ENCODE measurements around the gene ECT2.
"Not testable (repeated sequence)": the region's sequence is repeated elsewhere in the genome, so short reads cannot be mapped to it uniquely, and the experiment has no call there.

Gene ECT2

DNA sequence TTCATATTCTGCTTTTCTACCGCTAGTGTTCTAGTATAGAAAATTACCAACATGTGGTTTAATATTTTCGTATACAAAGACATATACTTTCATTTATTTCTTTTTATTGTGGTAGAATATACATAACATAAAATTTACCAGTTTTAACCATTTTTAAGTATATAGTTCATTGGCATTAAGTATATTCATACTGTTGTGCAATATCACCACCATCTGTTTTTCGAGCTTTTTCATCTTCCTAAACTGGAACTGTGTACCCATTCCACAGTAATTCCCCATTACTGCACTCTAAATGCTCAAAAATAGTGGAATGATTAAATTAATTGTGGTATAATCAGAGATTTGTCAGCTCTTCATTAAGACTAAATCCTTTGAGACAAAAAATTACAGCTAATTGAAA lies 62.9 kb downstream of the ECT2 start:
- DNase-seq (ENCODE audit: low read depth) = no peak

DNA sequence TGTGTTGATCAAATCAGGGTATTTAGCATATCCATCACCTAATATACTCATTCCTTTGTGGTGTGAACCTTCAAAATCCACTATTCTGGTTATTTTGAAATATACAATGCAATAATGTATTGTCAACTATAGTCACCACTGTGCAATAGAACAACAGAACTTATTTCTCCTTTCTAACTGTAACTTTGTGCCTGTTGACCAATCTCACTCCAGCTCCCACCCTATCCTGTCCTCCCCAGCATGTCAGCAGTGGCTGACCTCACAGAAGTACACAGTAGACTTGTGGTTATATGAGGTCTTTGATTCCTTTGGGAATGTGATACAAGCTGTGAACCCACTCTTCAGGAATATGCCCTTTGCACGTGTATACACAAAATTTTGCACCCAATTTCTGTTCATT lies 64.2 kb downstream of the ECT2 start:
- no peak for DNase-seq (ENCODE audit: low read depth)

DNA sequence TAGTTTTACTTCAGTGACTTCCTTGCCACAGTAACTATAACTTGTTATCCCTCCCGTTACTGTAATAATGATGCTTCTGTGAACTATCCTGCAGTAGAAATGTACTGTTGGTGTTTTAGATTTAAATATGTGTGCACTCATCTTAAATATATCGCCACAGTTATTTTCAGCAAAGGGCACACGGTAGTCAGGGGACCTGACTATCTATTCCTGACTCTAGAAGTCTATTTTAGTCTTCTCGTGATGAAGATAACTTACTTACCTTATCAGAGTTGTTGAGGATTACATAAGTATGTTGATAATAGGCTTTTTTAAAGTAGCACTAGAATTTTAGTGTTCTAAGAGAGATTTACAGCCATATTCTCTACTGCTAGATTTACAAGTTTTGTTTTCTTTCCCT lies 65.3 kb downstream of the ECT2 start:
- DNase-seq (ENCODE audit: low read depth) = no peak

DNA sequence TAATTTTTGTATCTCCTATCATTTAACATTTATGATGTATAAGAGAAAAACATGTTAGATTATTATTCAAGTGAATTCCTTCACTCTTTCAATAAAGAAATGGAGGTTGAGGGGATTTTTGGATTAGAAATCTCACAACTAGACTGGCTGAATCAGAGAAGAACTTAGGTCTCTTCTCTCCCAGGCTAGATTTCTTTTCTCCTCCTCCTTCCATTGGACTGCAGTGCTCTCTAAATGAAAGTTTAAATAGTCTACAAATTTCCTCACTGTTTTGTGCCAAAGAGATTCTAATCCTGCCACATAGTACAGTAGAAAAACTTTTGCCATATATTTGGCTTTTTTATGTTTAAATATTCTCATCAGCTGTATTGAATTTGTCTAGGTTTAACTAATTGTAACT lies 65.8 kb downstream of the ECT2 start:
- no peak for DNase-seq (ENCODE audit: low read depth)

DNA sequence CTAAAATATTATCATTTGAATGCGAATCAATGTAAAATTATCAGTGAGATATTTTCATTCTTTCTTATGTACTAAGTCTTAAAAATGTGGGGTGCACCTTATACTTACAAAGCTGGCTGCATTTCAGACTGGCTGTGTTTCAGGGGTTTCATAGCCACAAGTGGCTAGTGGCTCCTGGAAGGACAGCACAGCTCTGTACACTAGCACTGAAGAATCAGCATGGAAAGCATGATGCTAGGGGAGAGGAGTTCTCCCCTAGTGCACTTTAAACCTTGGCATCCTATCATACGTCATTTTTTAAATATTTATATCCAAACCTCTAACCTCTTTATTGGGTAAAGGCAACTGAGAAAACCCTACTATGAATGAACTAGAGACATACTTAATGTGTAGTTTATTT lies 66.4 kb downstream of the ECT2 start:
- no peak for DNase-seq (ENCODE audit: low read depth)

DNA sequence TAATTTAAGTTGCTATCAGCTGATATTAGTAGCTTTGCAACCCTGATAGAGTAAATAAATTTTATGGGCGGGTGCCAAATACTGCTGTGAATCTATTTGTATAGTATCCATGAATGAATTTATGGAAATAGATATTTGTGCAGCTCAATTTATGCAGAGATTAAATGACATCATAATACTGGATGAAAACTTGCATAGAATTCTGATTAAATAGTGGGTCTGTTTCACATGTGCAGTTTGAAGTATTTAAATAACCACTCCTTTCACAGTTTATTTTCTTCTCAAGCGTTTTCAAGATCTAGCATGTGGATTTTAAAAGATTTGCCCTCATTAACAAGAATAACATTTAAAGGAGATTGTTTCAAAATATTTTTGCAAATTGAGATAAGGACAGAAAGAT lies 70.0 kb downstream of the ECT2 start:
- DNase-seq (ENCODE audit: low read depth) = no peak

DNA sequence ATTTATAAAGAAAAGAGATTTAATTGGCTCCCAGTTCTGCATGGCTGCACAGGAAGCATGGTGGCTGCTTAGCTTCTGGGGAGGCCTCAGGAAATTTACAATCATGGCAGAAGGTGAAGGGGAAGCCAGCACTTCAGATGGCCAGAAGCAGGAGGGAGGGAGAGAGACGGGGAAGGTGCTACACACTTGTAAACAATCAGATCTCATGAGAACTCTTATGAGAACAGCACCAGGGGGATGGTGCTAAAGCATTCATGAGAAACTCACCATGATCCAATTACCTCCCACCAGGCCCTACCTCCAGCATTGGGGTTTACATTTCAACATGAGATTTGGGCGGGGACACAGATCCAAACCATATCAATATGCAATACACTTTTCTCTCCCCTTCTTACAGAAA lies 73.7 kb downstream of the ECT2 start:
- DNase-seq (ENCODE audit: low read depth) = no peak

DNA sequence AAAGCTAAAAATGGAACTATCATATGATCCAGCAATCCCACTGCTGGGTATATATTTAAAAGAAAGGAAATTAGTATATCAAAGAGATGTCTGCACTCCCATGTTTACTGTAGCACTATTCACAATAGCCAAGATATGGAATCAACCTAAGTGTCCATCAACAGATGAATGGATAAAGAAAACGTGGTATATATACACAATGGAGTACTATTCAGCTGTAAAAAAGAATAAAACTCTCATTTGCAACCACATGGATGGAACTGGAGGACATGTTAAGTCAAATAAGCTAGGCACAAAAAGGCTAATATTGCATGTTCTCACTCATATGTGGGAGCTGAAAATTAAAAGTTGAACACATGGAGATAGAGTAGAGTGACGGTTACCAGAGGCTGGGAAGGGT lies 76.7 kb downstream of the ECT2 start:
- DNase-seq (ENCODE audit: low read depth) = not testable (repeated sequence)

DNA sequence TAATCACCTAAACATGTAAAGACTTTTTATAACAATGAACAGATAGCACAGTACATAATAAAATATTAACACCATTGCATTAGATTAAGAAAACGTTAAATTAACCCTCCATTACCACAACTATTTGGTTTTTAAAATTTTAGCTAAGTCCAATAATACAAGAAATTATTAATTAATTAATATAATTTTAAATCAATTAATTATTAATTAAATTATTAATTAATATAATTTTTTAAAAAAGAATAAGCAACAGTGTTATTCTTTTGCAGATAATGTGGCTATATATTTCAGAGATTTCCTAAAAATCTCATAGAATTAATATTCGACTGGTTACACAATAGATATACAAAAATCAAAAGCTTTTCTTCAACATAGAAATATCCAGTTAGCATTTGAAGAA lies 82.5 kb downstream of the ECT2 start:
- no peak for DNase-seq (ENCODE audit: low read depth)

DNA sequence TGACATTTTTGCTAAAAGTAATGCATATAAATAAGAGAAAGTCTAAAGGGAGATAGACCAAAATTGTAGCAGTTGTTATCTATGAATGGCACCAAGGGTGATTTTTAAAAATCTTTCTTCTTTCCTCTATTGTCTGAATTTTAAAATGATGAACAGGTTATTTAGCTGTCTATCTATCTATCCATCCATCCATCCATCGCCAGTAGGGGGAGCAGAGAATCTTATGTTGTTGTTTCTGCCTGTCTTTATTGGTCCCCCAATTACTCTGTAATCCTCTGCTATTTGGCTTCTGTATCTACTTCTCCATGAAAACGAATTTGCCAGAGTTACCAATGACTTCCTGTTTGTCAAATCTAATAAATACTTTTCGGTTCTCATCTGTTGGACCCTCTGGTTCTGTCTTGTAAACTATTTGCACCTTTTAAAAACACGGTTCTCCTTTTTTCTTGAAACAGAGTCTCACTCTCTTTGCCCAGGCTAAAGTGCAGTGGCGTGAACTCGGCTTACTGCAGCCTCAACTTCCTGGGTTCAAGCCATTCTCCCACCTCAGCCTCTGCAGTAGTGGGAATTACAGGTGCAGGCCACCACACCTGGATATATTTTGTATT lies 86.0 kb downstream of the ECT2 start:
- DNase-seq (ENCODE audit: low read depth) = no peak

DNA sequence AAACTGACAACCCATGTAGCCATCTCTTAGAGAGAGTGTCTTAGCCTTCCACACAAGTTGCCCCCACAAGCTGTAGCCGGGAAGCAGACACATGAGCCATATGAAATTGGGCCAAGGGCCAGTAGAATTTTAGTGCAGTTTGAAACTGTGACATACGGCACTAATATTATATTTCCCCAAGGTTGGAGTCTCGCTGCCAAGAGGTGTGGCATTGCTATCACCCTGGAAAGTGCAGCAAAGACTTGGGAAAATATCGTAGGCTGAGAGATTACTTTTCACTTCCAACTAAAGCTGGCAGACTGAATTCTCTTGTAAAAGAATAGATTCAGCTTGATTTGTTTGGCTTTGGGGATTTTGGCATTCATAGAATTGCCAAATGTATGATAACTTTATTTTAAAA lies 89.2 kb downstream of the ECT2 start:
- DNase-seq (ENCODE audit: low read depth) = no peak

DNA sequence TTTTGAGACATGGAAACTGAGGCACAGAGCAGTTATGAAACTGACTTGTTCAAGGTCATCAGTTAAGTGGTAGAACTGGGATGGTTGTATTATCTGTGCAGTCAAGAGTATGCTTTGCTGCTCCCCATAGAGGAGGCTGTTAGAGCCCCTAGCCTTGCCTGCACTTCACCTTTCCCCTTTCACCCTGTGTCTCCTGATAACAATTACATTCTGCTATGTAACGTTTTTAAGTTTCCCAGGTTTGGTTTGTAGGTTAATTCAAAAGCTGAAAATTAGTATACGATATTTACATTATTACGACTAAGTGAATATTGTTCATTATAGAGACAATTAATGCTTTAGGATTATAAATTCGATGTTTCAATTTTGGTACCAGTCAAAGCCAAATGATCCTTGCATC lies 89.9 kb downstream of the ECT2 start:
- DNase-seq (ENCODE audit: low read depth) = no peak

DNA sequence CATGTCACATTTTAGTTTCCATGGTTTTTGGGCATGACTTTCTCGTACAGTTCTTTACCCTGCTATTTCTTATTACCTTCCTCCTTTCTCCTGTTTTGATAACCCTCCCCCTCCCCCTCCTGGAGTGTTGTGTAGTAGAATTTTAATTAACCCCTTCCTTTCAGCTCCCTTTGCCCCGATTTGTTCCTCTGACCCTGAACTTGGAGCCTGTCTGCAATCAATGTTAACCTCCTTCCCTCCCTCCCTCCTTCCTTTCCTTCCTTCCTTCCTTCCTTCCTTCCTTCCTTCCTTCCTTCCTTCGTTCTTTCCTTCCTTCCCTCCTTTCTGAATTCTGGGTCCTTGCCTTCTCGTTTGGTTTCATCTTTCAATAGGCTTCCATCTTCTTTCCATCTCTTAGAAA lies 90.4 kb downstream of the ECT2 start:
- no peak for DNase-seq (ENCODE audit: low read depth)

DNA sequence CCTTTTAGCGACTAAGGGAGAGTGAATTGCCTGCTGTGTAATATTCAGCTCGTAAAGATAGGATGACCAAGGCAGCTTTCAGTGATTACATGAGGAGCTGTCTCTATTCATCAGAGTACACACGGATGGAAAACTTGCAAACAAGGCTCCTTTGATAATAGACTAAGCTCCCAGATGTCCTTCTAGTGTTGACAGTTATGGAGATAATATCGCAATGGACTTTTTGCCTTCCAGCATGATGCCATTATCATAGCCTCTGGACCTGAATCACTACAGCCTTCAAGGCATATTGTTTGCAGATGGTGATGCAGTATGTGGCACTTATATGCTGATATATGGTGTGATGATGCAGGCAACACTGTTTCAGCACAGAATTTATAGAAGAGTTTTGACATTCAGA lies 93.9 kb downstream of the ECT2 start:
- no peak for DNase-seq (ENCODE audit: low read depth)

DNA sequence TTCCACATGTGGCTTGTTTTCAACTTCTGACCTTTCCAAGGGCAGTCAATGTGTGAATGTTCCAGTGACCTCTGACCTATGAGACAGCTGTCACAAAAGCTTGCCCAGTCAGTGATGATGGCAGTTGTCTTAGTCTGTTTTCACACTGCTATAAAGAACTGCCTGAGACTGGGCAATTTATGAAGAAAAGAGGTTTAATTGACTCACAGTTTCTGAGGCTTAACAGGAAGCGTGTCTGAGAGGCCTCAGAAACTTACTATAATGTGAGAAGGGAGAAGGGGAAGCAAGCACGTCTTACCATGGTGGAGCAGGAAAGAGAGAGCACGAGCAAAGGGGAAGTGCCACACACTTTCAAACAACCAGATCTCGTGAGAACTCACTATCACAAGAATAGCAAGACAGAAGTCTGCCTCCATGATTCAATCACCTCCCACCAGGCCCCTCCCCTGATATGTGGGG lies 95.6 kb downstream of the ECT2 start:
- no peak for DNase-seq (ENCODE audit: low read depth)

DNA sequence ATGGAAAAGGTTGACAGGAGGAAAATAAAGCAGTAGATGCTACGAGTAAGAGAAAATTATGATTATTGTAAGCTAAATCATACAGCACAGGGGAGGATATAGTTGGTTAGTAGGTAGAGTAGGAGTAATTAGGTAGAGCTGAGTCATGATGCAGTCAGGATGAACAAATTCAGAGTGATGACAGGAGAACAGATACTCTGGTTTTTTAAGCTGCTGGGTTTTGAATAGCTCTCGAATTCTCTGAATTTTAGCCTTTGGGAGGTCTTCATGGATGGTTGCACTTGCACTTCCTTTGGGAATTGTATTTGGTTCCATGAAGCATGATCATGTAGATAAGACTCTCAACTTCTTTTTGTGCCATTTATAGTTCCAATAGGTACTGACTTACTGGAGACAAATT lies 96.2 kb downstream of the ECT2 start:
- DNase-seq (ENCODE audit: low read depth) = no peak

DNA sequence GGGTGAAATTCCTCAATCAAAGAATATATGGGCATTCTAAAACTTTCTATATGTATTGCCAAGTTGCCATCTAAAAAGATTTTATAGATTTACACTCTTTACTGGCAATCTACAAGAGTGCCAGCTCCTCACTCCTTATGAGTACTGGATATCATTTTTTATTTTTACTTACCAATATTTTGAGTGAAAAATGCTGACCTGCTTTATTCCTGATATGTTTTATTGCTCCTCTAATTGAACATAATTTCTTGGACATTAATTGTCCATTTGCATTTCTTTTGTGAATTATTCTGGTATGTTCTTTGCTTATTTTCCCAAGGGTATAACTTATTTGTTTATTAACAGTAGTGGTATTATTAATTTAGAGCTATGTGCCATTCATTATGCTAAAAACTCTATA lies 96.8 kb downstream of the ECT2 start:
- no peak for DNase-seq (ENCODE audit: low read depth)

DNA sequence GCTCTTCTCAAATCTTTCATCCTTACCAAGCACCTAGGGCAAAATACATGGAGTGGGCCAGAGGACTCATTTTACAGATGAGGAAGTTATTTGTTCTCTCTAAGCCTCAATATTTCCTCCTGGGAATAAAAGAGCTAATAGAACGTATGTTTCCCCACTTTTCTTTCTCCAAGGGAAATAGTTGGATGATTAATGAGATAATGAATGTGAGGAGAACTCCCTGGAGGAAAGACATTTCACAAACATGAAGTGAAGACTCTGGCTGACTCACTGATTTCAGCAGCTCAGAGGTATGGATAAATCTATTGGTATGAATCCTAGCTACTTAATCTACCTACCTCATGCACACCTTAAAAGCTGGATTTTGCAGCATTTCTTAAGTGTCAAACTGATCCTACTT lies 98.4 kb downstream of the ECT2 start:
- no peak for DNase-seq (ENCODE audit: low read depth)

DNA sequence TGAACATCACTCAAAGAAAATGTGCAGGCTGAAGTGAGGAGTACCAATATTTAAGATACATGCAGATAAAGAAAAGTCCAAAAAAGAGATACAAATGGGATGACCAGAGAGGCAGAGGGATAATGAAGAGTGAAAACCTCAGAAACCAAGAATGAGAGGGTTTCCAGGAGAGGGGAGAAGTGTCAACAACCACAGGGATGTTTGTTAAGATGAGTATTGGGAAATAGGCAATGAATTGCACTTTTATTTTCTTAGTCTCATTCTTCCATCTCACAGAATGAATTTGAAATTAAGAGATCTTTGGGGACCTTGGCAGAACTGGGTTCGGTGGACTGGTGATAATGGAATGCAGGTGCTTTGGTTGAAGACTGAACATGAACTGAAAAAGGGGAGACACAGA lies 102.5 kb downstream of the ECT2 start:
- no peak for DNase-seq (ENCODE audit: low read depth)

DNA sequence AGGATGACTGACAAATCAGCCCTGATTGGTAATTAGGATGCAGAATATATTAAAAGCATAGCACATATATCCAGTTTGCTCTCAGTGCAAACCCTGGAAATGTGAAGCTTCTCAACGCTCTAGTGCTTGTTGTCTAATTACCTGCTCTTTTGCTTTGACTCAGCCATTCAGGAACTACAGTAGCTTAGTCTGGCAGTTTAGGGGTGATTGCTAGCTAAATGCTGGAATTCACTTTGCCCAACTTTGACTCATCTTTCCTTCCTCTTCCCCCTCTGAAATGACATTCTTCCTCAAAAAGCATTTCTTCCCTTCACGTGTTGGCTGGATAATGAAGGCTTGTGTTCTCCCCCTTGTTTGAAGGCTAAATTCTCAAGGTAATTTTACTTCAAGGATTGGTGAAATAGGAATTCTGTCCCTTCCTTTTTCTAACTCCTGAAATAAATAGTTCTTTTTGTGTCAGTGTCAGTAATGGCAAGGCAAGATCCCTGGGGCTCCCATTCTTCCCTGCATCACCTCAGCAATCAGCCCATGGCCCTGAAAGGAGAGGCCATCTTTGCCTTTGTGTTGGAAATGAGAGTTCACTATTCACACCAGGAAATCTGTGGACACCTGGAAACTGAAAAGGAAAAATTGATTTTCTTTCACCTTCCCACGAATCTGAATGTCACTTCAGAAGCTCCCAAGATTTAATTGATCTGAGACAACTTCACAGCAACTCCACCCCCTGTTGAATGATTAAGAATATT lies 103.6 kb downstream of the ECT2 start:
- DNase-seq (ENCODE audit: low read depth) = no peak

DNA sequence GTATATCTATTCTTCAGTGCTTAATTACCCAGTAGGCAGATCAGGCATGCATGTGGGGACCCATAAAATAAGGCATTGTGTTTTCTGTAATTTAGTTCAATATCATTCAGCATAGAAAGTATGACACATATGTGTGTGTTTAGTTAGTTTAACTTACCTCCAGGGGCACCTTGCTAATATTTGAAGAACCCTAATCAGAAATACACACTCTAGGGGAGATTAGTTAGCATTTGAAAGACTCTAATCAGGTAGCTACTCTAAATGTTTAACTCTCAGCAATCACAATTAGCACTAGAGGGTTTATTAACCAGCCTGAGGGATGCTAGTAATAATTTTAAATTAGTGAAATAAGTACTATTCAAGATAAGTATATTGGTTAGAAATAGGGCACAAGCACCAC lies 104.5 kb downstream of the ECT2 start:
- no peak for DNase-seq (ENCODE audit: low read depth)

DNA sequence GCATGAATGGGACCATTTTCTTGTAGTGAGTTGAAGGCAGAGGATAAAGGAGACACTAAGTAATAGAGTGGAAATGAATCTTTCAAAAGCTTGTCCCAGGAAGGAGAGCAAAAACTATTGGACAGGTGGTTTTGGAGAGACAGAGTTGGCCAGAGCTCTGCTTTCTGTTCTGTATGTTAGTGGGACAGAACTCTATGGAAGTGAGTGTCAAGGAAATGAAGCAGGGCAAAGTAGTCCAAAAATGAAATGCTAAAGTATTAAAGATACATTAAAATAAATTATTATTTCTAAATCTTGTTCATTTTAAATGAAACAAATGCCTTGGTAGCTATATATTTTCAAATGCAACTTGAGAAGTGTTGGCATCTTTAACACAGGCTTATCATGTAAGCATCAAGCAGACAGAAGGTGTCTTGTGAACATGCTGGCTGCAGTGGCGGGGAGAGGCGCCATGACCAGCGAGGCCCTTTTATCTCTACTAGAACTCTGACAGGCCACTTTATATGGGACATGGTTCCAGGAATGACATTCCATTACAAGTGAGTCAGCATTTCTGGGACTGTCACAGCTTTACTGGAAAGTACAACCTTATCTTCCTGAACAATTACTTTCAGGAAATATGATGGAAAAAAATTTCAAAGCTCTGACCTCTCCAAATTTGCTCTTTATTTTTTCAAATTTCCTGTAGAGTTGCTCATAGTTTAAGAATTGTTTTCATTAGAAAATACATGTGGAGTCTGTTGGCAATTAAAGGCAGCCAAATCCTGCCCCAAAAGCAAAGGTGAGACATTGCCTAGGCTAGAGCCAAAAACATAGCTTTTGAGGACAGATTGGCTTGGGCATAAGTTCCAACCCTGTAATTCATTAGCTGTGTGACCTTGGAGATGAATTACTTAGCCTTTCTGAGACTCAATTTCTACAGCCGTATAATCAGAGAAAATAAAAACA lies 106.5 kb downstream of the ECT2 start:
- DNase-seq (ENCODE audit: low read depth) = no peak

DNA sequence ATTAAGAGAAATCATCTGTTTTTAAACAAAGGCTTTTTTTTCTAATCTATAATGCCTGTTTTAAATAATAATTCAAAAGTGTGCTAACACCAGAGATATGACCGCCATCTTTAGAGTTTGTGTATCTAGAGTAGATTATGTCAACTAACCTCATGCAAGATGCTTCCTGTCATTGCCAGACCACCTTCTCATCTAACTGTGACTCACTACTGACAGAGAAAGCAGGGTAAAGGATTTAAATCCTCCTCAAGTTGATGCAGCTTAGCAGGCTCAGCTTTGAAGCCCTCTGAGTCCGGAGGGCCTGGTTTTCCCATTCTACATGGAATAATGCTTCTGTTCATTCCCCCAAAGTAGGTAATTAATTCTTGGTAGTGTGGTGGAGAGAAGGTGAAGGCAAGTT lies 108.5 kb downstream of the ECT2 start:
- no peak for DNase-seq (ENCODE audit: low read depth)

All from HS-27A (cell line).